Measurements from ENCODE around the gene MLLT3. TPM values are rescaled to one million over a fixed set of nuclear protein-coding genes. Genes with fewer than 3 reads are reported as not detected.

Gene MLLT3
- total and polyA plus RNA-seq, 2 of the 8 experiments (the other 6 are each of a cell fraction or from before 2014, with no cell fraction given), result 5.9 to 9.6 TPM

DNA sequence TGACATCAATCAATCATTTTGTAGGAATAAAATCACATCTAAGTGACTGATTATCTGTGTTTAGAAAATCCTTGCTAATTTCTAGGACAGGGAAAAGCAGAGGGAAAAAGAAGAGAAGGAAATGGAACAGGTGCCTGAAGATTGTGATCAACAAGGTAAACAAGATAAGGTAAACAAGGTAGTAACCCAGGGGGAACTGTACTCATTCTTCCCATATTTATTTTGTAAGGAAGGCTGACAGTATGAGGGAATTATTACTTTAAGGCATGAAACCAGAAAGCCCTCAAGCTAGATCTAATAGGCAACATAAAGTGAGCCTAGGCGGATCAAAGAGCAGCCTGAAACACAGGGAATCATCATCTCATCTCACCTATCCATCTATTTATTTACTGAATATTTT is 231.1 kb downstream of the MLLT3 start:
- POLR2A ChIA-PET (ENCODE audit: partially characterized antibody), result interaction anchor here (0.6 kb wide), 1 partner anchor 523 kb away, joined by 5 read pairs; no protein-coding TSS in a partner anchor
- no peak for FAIRE-seq
- no peak overlapping the region for H3K23ac ChIP-seq (ENCODE audit: insufficient read length)
- TF ChIP-seq SUZ12 (IDR thresholded peaks at IDR 0.05; ENCODE audit: low read length) (no peak), TAF1 (IDR thresholded peaks at IDR 0.05; ENCODE audit: low read depth, low read length) (no peak), GABPA (IDR thresholded peaks at IDR 0.05; ENCODE audit: borderline replicate concordance, insufficient read depth, low read length) (no peak), CHD2 (IDR thresholded peaks at IDR 0.05; ENCODE audit: low read length) (no peak), TBP (IDR thresholded peaks at IDR 0.05; ENCODE audit: low read depth, low read length) (no peak), CBX8 (IDR thresholded peaks at IDR 0.05; ENCODE audit: borderline replicate concordance, low read depth, low read length) (no peak), TEAD4 (IDR thresholded peaks at IDR 0.05; ENCODE audit: low read depth, low read length) (no peak), POLR2AphosphoS5 (IDR thresholded peaks at IDR 0.05; ENCODE audit: low read depth, low read length) (no peak), POU5F1 (IDR thresholded peaks at IDR 0.05; ENCODE audit: low read depth, low read length) (no peak), SIX5 (IDR thresholded peaks at IDR 0.05; ENCODE audit: low read depth, low read length) (no peak), SIRT6 (IDR thresholded peaks at IDR 0.05; ENCODE audit: low read length) (no peak), POLR2A (IDR thresholded peaks at IDR 0.05; ENCODE audit: control extremely low read depth in 1 of 2, low read depth in 2 of 2, low read length in 2 of 2) (no peak), JUN (IDR thresholded peaks at IDR 0.05; ENCODE audit: low read depth, low read length) (no peak), RBBP5 (IDR thresholded peaks at IDR 0.05; ENCODE audit: borderline replicate concordance, low read depth, low read length) (no peak), RFX5 (IDR thresholded peaks at IDR 0.05; ENCODE audit: borderline replicate concordance, low read depth, low read length) (no peak), FOSL1 (IDR thresholded peaks at IDR 0.05; ENCODE audit: insufficient read depth, low read depth, low read length) (no peak), CEBPB (IDR thresholded peaks at IDR 0.05; ENCODE audit: low read depth, low read length) (no peak)

More for the DNA sequence above, 231.1 kb downstream of the MLLT3 start:
- H2BK120ac ChIP-seq (replicated peaks; ENCODE audit: low read depth, low read length), result no peak overlapping the region
- no peak overlapping the region for H4K5ac ChIP-seq (ENCODE audit: insufficient read length, low read depth, low read length)
- H3K14ac ChIP-seq (ENCODE audit: insufficient read length), result no peak overlapping the region
- no peak overlapping the region for H3K27ac ChIP-seq (ENCODE audit: low read depth, low read length)
- no peak overlapping the region for H2BK5ac ChIP-seq (ENCODE audit: low read depth, low read length)
- no peaks in the 10 kb centered on the region for H3K23me2 ChIP-seq (ENCODE audit: low read depth, low read length)
- no peaks in the 10 kb centered on the region for H3K9me3 ChIP-seq (ENCODE audit: insufficient read depth in 2 of 2, low read depth in 1 of 2, low read length in 1 of 2)
- no peak overlapping the region for H4K91ac ChIP-seq (replicated peaks; ENCODE audit: insufficient read length, low read length)
- no peaks in the 10 kb centered on the region for H4K20me1 ChIP-seq (replicated peaks in 1 of 2; ENCODE audit: control insufficient read depth in 1 of 2, insufficient read depth in 2 of 2, low read length in 2 of 2)
- H2AK5ac ChIP-seq (ENCODE audit: low read depth, low read length), result no peak overlapping the region
- no peaks in the 10 kb centered on the region for H3K79me1 ChIP-seq (ENCODE audit: low read depth, low read length)
- H3K4me2 ChIP-seq (ENCODE audit: insufficient read depth in 1 of 2, low read depth in 2 of 2, low read length in 2 of 2), result no peak overlapping the region
- no peak overlapping the region for H4K8ac ChIP-seq (ENCODE audit: extremely low read depth, insufficient read depth, low read length)
- no peaks in the 10 kb centered on the region for H3K27me3 ChIP-seq (replicated peaks in 1 of 4; ENCODE audit: control insufficient read depth in 3 of 4, extremely low read depth in 1 of 4, insufficient read depth in 3 of 4, low read length in 3 of 4)
- 70% methylated on average over 1 of the region's 1 CpG; no CpG with 5 or more reads in 1 of the 2 experiments for WGBS, 2 experiments (ENCODE audit: extremely low coverage in 1 of 2, insufficient coverage in 1 of 2, insufficient read length in 1 of 2, insufficient replicate concordance in 2 of 2, low coverage in 1 of 2, low lambda C conversion rate in 2 of 2, missing lambda C conversion rate in 1 of 2)
- no peak overlapping the region for H3K4me3 ChIP-seq (ENCODE audit: extremely low read depth in 1 of 4, insufficient read depth in 2 of 4, low read depth in 3 of 4, low read length in 4 of 4)
- H2AFZ ChIP-seq (ENCODE audit: low read length), result no peak overlapping the region
- H2BK15ac ChIP-seq (ENCODE audit: low read length), result no peak overlapping the region
- no peak overlapping the region for H3K18ac ChIP-seq (ENCODE audit: extremely low read depth, low read length)
- no peak overlapping the region for H3K9ac ChIP-seq (replicated peaks in 1 of 4; ENCODE audit: extremely low read depth in 1 of 4, low read depth in 3 of 4, low read length in 3 of 4)
- no peaks in the 10 kb centered on the region for H3K36me3 ChIP-seq (ENCODE audit: control insufficient read depth in 2 of 4, insufficient read depth in 4 of 4, low read length in 3 of 4)
- peaks cover 0 to 3% (median 0%) of the 10 kb centered on the region in 4 experiments; a peak in 1 of 7 replicates for H3K4me1 ChIP-seq (replicated peaks in 1 of 4; ENCODE audit: control insufficient read depth in 3 of 4, insufficient read depth in 4 of 4, low read length in 3 of 4)
- no peak overlapping the region for H3K56ac ChIP-seq (replicated peaks; ENCODE audit: insufficient read length, low read depth, low read length)
- no peak overlapping the region for H2BK12ac ChIP-seq (ENCODE audit: low read depth, low read length)
- no peak overlapping the region for H3K4ac ChIP-seq (replicated peaks; ENCODE audit: insufficient read length, low read depth, low read length)
- CTCF ChIA-PET (ENCODE audit: partially characterized antibody), result interaction anchor here (2.0 kb wide), 1 partner anchor 10 kb away, joined by 5 read pairs; no protein-coding TSS in a partner anchor
- no peak overlapping the region for H2BK20ac ChIP-seq (ENCODE audit: low read length)
- H3K79me2 ChIP-seq (ENCODE audit: control insufficient read depth in 1 of 2, insufficient read depth in 2 of 2, low read length in 2 of 2), result no peaks in the 10 kb centered on the region
- DNase-seq (ENCODE audit: low read depth in 1 of 2, low spot score in 2 of 2), result no peak

Data from H1 (cell line).